Endothelial cell of umbilical vein (primary cell): ENCODE measurements around the gene KANSL1L. TPM values are rescaled to one million over a fixed set of nuclear protein-coding genes. Genes with fewer than 3 reads are reported as not detected.

Experiments
- BruUV-seq: library from RNA; stranded (reverse); fragments of 400-500 nt; replicated peaks from 2 replicates; lab custom pipeline; 2021; lab: Mats Ljungman, UMichigan
- CTCF ChIA-PET: fragments of 300-600, 350-600 bp; sonication (Branson Sonifier 250); formaldehyde crosslinking; loops from one replicate; lab custom pipeline; 2021; ENCODE audit warnings: antibody characterized with exemption, inconsistent platforms; lab: Charles Lee
- POLR2A ChIA-PET: fragments of 300-600, 350-600 bp; sonication (Branson Sonifier 250); formaldehyde crosslinking; loops from one replicate; lab custom pipeline; 2021; ENCODE audit warnings: antibody characterized with exemption, inconsistent platforms; lab: Charles Lee
- DNase-seq: peaks from one replicate; pipeline ENCODE4 v3.0.0-alpha.2; 2011; ENCODE audit warnings: low read depth, low spot score
- FAIRE-seq: peaks from 2 replicates; lab custom pipeline; 2011; peaks lifted over from hg19 to GRCh38; lab: Jason Lieb, UNC
- H2AFZ ChIP-seq: 2 replicates; pipeline ENCODE4 v1.6.0; 2012; ENCODE audit warnings: low read depth, low read length, control low read depth, inconsistent platforms
- H3K27ac ChIP-seq: 2 replicates; pipeline ENCODE4 v1.5.1; 2011; ENCODE audit warnings: low read depth, mild to moderate bottlenecking, control low read depth, low read length, moderate library complexity; ENCODE audit not compliant: insufficient read depth
- H3K27me3 ChIP-seq, 2 experiments: 2 replicates each; pipeline versions ENCODE4 v1.6.0 to v1.6.1; 2011; ENCODE audit warnings: low read length in 2 of 2, mixed read lengths in 1 of 2; ENCODE audit not compliant: control insufficient read depth in 2 of 2, insufficient read depth in 2 of 2
- H3K36me3 ChIP-seq, 2 experiments: 2 replicates in 1 of 2; 3 replicates in 1 of 2; pipeline ENCODE4 v1.5.1; 2011; ENCODE audit warnings: low read length in 2 of 2, mild to moderate bottlenecking in 1 of 2, moderate library complexity in 1 of 2; ENCODE audit not compliant: control insufficient read depth in 2 of 2, insufficient read depth in 2 of 2; ENCODE audit errors: extremely low read depth in 1 of 2
- H3K4me1 ChIP-seq: 3 replicates; pipeline ENCODE4 v1.5.1; 2011; ENCODE audit warnings: mild to moderate bottlenecking, low read length; ENCODE audit not compliant: control insufficient read depth, insufficient read depth; ENCODE audit errors: extremely low read depth
- H3K4me2 ChIP-seq: 2 replicates; pipeline ENCODE4 v1.6.1; 2011; ENCODE audit warnings: low read length, control low read depth, mixed read lengths; ENCODE audit not compliant: insufficient read depth
- H3K4me3 ChIP-seq, 3 experiments: fragments of 200-600 bp in 1 of 3; sonication (generic), shearing (Covaris generic) in 1 of 3; replicated peaks in 1 of 3; 2 replicates each; pipeline ENCODE4 v1.5.1; 2011 to 2016; ENCODE audit warnings: control low read depth in 3 of 3, low read length in 3 of 3, mild to moderate bottlenecking in 2 of 3, inconsistent platforms in 1 of 3, low read depth in 1 of 3, moderate library complexity in 1 of 3; ENCODE audit not compliant: insufficient read depth in 1 of 3
- H3K79me2 ChIP-seq: 2 replicates; pipeline ENCODE4 v1.6.0; 2012; ENCODE audit warnings: low read length, inconsistent platforms; ENCODE audit not compliant: control insufficient read depth, insufficient read depth
- H3K9ac ChIP-seq: replicated peaks from 2 replicates; pipeline ENCODE3; 2011; ENCODE audit warnings: low read length, control low read depth; ENCODE audit not compliant: insufficient read depth; ENCODE audit errors: extremely low read depth
- H3K9me1 ChIP-seq: replicated peaks from 3 replicates; pipeline ENCODE4 v1.6.0; 2011; ENCODE audit warnings: mild to moderate bottlenecking, low read length; ENCODE audit not compliant: control insufficient read depth, insufficient read depth; ENCODE audit errors: extremely low read depth
- H3K9me3 ChIP-seq: replicated peaks from 2 replicates; pipeline ENCODE4 v1.5.1; 2012; ENCODE audit warnings: low read length, inconsistent platforms; ENCODE audit not compliant: control insufficient read depth, insufficient read depth
- H4K20me1 ChIP-seq: replicated peaks from 2 replicates; pipeline ENCODE3; 2011; ENCODE audit warnings: mild to moderate bottlenecking, low read length; ENCODE audit not compliant: control insufficient read depth, insufficient read depth; ENCODE audit errors: extremely low read depth
- EZH2 ChIP-seq: IDR thresholded peaks from 2 replicates; pipeline ENCODE4 v1.6.1; 2012; ENCODE audit warnings: borderline replicate concordance, low read depth, mild to moderate bottlenecking, moderate library complexity, low read length, inconsistent platforms; ENCODE audit not compliant: severe bottlenecking
- FOS ChIP-seq: IDR thresholded peaks from 2 replicates; pipeline ENCODE4 v1.6.1; 2011; ENCODE audit warnings: mild to moderate bottlenecking, low read length, moderate library complexity, borderline replicate concordance; ENCODE audit not compliant: insufficient read depth
- GATA2 ChIP-seq: IDR thresholded peaks from 2 replicates; pipeline ENCODE4 v1.7.0; 2011; ENCODE audit warnings: low read depth, mild to moderate bottlenecking, moderate library complexity, mixed read lengths, low read length; ENCODE audit not compliant: insufficient read length, insufficient read depth
- JUN ChIP-seq: IDR thresholded peaks from 2 replicates; pipeline ENCODE4 v1.6.1; 2011; ENCODE audit warnings: borderline replicate concordance, low read depth; ENCODE audit not compliant: insufficient read length, insufficient read depth
- MYC ChIP-seq: IDR thresholded peaks from one replicate; pipeline ENCODE4 v1.6.1; 2011; ENCODE audit warnings: mild to moderate bottlenecking, low read depth, low read length
- POLR2A ChIP-seq: IDR thresholded peaks from 2 replicates; pipeline ENCODE4 v1.6.1; 2012; ENCODE audit warnings: low read depth, mild to moderate bottlenecking, control low read depth, low read length
- POLR2AphosphoS5 ChIP-seq: IDR thresholded peaks from 2 replicates; pipeline ENCODE4 v1.6.1; 2012; ENCODE audit warnings: low read depth, mild to moderate bottlenecking, control low read depth, low read length, moderate library complexity; ENCODE audit not compliant: insufficient read depth
- dilution Hi-C: fragments of 300-500 bp; cut with MboI; formaldehyde crosslinking; loops from one replicate; pipeline ENCODE4 v1.15.0; 2019; ENCODE audit warnings: low sequenced_read_pairs; ENCODE audit not compliant: extremely low pct_ligation_motif_present
- intact Hi-C: fragments of 100-400 bp; cut with micrococcal nuclease; formaldehyde crosslinking; loops from one replicate; pipeline ENCODE4 v1.10.0; 2022
- polyA plus RNA-seq, 4 experiments: library from polyadenylated mRNA; depleted of rRNA in 3 of 4; stranded (reverse) in 3 of 4; unstranded in 1 of 4; fragments of >200 nt; gene quantifications; 2 replicates each; pipeline versions ENCODE4 v1.2.1 to v1.2.3, GENCODE V29; 2011 to 2012; ENCODE audit warnings: missing spikeins in 1 of 4
- total RNA-seq: library from RNA; stranded (reverse); gene quantifications from 2 replicates; pipeline ENCODE4 v1.2.3, GENCODE V29; 2021
- TF ChIP-seq, protein P1 (sequence below): IDR thresholded peaks from 2 replicates; pipeline ENCODE4 v1.6.1; 2011; ENCODE audit not compliant: insufficient read depth, insufficient read length
- TF ChIP-seq, protein P2 (sequence below), 2 donors: IDR thresholded peaks; 1 replicate in 1 of 2; 2 replicates in 1 of 2; pipeline ENCODE4 v1.5.1; 2011; ENCODE audit warnings: low read length in 2 of 2, mild to moderate bottlenecking in 2 of 2, moderate library complexity in 2 of 2, control low read depth in 1 of 2, inconsistent platforms in 1 of 2, low read depth in 1 of 2; ENCODE audit not compliant: insufficient read depth in 1 of 2; ENCODE audit errors: extremely low read depth in 1 of 2

KANSL1L gene
- total and polyA plus RNA-seq, 2 donors (not counting 3 experiments of a cell fraction or from before 2014, with no cell fraction given), result 4.3 to 14.0 TPM

DNA sequence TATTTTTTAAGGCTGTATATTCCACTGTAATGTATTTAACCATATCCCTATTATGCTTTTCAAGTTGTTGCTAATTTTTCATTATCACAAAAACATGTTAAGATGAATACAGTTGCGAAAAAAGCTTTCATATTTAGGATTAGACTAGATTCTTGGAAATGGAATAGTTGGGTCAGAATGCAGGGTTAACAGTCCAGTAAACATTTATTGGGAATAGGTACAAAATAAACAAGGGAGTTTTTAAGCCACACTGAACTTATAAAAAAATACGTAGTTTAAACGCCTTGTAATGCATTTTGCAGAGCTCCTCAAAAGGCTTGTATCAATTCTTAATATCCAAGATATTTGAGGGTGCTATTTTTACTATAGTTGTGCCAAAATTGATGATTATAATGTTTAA, 133.1 kb downstream of the KANSL1L start:
- no peaks in the 10 kb centered on the region for H4K20me1 ChIP-seq
- no peak overlapping the region for H3K4me2 ChIP-seq
- no peak overlapping the region for H3K27ac ChIP-seq
- no peaks in the 10 kb centered on the region for H3K9me3 ChIP-seq
- ChIA-PET CTCF (interaction anchor here (1.1 to 1.8 kb wide), 2 partner anchors 10 to 161 kb away, joined by 3 to 4 read pairs; no protein-coding TSS in a partner anchor), POLR2A (no interaction called here)
- no peak overlapping the region for H2AFZ ChIP-seq
- no peaks in the 10 kb centered on the region for H3K9me1 ChIP-seq
- H3K79me2 ChIP-seq, result no peaks in the 10 kb centered on the region
- H3K4me1 ChIP-seq, result no peaks in the 10 kb centered on the region
- no peak for DNase-seq
- no peaks in the 10 kb centered on the region for H3K36me3 ChIP-seq
- H3K9ac ChIP-seq, result no peak overlapping the region
- no peaks in the 10 kb centered on the region for H3K27me3 ChIP-seq
- no peak for FAIRE-seq
- BruUV-seq, result no TSS peak
- intact Hi-C loops (no loop called here), dilution Hi-C loops (no loop called here)
- H3K4me3 ChIP-seq, result no peak overlapping the region
- TF ChIP-seq, protein P1, sequence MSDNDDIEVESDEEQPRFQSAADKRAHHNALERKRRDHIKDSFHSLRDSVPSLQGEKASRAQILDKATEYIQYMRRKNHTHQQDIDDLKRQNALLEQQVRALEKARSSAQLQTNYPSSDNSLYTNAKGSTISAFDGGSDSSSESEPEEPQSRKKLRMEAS, result no peak
- TF ChIP-seq EZH2 (no peak), GATA2 (no peak), FOS (no peak), POLR2A (no peak), POLR2AphosphoS5 (no peak), JUN (no peak), MYC (no peak)
- TF ChIP-seq, protein P2, sequence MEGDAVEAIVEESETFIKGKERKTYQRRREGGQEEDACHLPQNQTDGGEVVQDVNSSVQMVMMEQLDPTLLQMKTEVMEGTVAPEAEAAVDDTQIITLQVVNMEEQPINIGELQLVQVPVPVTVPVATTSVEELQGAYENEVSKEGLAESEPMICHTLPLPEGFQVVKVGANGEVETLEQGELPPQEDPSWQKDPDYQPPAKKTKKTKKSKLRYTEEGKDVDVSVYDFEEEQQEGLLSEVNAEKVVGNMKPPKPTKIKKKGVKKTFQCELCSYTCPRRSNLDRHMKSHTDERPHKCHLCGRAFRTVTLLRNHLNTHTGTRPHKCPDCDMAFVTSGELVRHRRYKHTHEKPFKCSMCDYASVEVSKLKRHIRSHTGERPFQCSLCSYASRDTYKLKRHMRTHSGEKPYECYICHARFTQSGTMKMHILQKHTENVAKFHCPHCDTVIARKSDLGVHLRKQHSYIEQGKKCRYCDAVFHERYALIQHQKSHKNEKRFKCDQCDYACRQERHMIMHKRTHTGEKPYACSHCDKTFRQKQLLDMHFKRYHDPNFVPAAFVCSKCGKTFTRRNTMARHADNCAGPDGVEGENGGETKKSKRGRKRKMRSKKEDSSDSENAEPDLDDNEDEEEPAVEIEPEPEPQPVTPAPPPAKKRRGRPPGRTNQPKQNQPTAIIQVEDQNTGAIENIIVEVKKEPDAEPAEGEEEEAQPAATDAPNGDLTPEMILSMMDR (IDR thresholded peaks at IDR 0.05; ENCODE audit: extremely low read depth in 1 of 2, insufficient read depth in 1 of 2, low read depth in 1 of 2, low read length in 2 of 2), result no peak
